OCI-LY3 (cell line): ENCODE data around the gene PLA1A.

Experiments used
- H2AFZ ChIP-seq: fragments of 200-600, 300-600 bp; shearing (Covaris generic); 2 replicates; pipeline ENCODE4 v1.6.0; 2014; ENCODE audit warnings: antibody characterized with exemption, low read depth, low read length
- H3K27ac ChIP-seq: fragments of 200-600, 300-600 bp; sonication (generic); 2 replicates; pipeline ENCODE4 v1.5.1; 2014; ENCODE audit warnings: mild to moderate bottlenecking, low read length, moderate library complexity, mixed read lengths
- H3K27me3 ChIP-seq: fragments of 200-600, 300-600 bp; sonication (generic); 2 replicates; pipeline ENCODE4 v1.6.1; 2014; ENCODE audit warnings: low read depth, low read length, mixed read lengths
- H3K36me3 ChIP-seq: fragments of 200-600, 300-600 bp; sonication (generic); replicated peaks from 2 replicates; pipeline ENCODE3; 2014; ENCODE audit warnings: low read depth, low read length, mixed read lengths
- H3K4me1 ChIP-seq: fragments of 300-600, 200-600 bp; sonication (generic); 2 replicates; pipeline ENCODE4 v1.6.1; 2014; ENCODE audit warnings: low read length, mixed read lengths
- H3K4me2 ChIP-seq: fragments of 200-600, 300-600 bp; sonication (generic); 2 replicates; pipeline ENCODE4 v1.6.1; 2014; ENCODE audit warnings: low read length, mixed read lengths
- H3K4me3 ChIP-seq: fragments of 300-600, 200-600 bp; sonication (generic); 2 replicates; pipeline ENCODE4 v1.5.1; 2014; ENCODE audit warnings: antibody characterized with exemption, mild to moderate bottlenecking, low read length, moderate library complexity
- H3K79me2 ChIP-seq: fragments of 300-600, 200-600 bp; shearing (Covaris generic); 2 replicates; pipeline ENCODE4 v1.6.1; 2014; ENCODE audit warnings: mild to moderate bottlenecking, low read length, mixed read lengths
- H3K9ac ChIP-seq: fragments of 300-600, 200-600 bp; shearing (Covaris generic); 2 replicates; pipeline ENCODE4 v1.6.0; 2014; ENCODE audit warnings: mild to moderate bottlenecking, low read length, moderate library complexity
- H3K9me3 ChIP-seq: fragments of 200-600, 300-600 bp; shearing (Covaris generic); 2 replicates; pipeline ENCODE4 v1.6.1; 2014; ENCODE audit warnings: low read length, mixed read lengths; ENCODE audit not compliant: insufficient read depth
- H4K20me1 ChIP-seq: fragments of 200-600, 300-600 bp; sonication (generic); 2 replicates; pipeline ENCODE4 v1.6.1; 2016; ENCODE audit warnings: low read length, mixed read lengths; ENCODE audit not compliant: insufficient read depth
- EZH2phosphoT487 ChIP-seq: fragments of 200-600 bp; shearing (Covaris generic); IDR thresholded peaks from 2 replicates; pipeline ENCODE4 v1.6.1; 2018; ENCODE audit warnings: antibody characterized with exemption, mixed run types, low read depth
- TF ChIP-seq, protein P1 (sequence below): fragments of 200-600, 300-600 bp; sonication (generic); IDR thresholded peaks from 2 replicates; pipeline ENCODE4 v1.5.1; 2014; ENCODE audit warnings: antibody characterized with exemption, low read length, low read depth

PLA1A gene

DNA sequence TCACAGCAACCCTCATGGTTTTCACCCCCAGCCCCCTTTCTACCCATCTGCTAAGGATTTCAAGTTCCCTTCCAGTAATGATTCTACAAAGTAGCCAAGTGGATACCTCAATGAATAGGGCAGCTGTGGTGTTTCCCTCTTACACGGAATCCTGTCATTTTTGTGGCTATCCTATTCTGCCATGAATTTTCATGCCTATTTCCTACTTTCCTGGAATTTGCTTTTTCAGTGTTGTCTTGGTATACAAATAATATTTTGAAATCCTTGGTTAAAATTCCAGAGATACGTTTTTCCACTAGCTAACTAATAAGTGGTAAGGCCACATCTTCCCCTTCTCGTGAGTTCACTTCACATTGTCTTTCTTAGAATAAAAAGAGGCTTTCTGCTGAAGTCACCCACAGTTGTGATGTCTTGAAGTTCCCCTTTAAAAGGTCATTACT is 10.9 kb upstream of the PLA1A start:
- H3K4me1 ChIP-seq, result peaks cover 26% of the 10 kb centered on the region
- peaks cover 66% of the 10 kb centered on the region for H3K36me3 ChIP-seq
- no peaks in the 10 kb centered on the region for H4K20me1 ChIP-seq
- TF ChIP-seq, protein P1, sequence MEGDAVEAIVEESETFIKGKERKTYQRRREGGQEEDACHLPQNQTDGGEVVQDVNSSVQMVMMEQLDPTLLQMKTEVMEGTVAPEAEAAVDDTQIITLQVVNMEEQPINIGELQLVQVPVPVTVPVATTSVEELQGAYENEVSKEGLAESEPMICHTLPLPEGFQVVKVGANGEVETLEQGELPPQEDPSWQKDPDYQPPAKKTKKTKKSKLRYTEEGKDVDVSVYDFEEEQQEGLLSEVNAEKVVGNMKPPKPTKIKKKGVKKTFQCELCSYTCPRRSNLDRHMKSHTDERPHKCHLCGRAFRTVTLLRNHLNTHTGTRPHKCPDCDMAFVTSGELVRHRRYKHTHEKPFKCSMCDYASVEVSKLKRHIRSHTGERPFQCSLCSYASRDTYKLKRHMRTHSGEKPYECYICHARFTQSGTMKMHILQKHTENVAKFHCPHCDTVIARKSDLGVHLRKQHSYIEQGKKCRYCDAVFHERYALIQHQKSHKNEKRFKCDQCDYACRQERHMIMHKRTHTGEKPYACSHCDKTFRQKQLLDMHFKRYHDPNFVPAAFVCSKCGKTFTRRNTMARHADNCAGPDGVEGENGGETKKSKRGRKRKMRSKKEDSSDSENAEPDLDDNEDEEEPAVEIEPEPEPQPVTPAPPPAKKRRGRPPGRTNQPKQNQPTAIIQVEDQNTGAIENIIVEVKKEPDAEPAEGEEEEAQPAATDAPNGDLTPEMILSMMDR, result no peak
- TF ChIP-seq EZH2phosphoT487, result no peak
- H3K27ac ChIP-seq, result no peak overlapping the region
- no peaks in the 10 kb centered on the region for H3K27me3 ChIP-seq
- no peaks in the 10 kb centered on the region for H3K9me3 ChIP-seq
- no peak overlapping the region for H2AFZ ChIP-seq
- no peak overlapping the region for H3K4me2 ChIP-seq
- 0 out of 2 replicates have a peak, but pooled peaks cover 3% of the 10 kb centered on the region for H3K79me2 ChIP-seq
- no peak overlapping the region for H3K9ac ChIP-seq
- H3K4me3 ChIP-seq, result no peak overlapping the region

- Histone ChIP-seq H3K4me1 (peaks cover 26% of the 10 kb centered on the region), H2AFZ (no peak overlapping the region), H3K27ac (no peak overlapping the region), H3K36me3 (peaks cover 62% of the 10 kb centered on the region), H3K27me3 (no peaks in the 10 kb centered on the region), H3K79me2 (no peaks in the 10 kb centered on the region), H3K4me2 (peak overlapping the region; percentile 44), H4K20me1 (no peaks in the 10 kb centered on the region), H3K9me3 (no peaks in the 10 kb centered on the region), H3K4me3 (no peak overlapping the region), H3K9ac (no peak overlapping the region)
- TF ChIP-seq EZH2phosphoT487, result no peak
- TF ChIP-seq, protein P1, result no peak
Observed at GRCh38 chr3:119588112-119588511, 9.6 kb upstream of the PLA1A start.

- no peak for TF ChIP-seq EZH2phosphoT487
- TF ChIP-seq, protein P1, result no peak
- no peaks in the 10 kb centered on the region for H3K27me3 ChIP-seq
- no peak overlapping the region for H3K27ac ChIP-seq
- no peak overlapping the region for H2AFZ ChIP-seq
- H4K20me1 ChIP-seq, result no peaks in the 10 kb centered on the region
- no peaks in the 10 kb centered on the region for H3K79me2 ChIP-seq
- H3K9ac ChIP-seq, result no peak overlapping the region
- H3K4me1 ChIP-seq, result peaks cover 35% of the 10 kb centered on the region
- H3K4me2 ChIP-seq, result no peak overlapping the region
- H3K9me3 ChIP-seq, result no peaks in the 10 kb centered on the region
- no peak overlapping the region for H3K4me3 ChIP-seq
- peaks cover 62% of the 10 kb centered on the region for H3K36me3 ChIP-seq
Observed at GRCh38 chr3:119589102-119589773, 8.4 kb upstream of the PLA1A start.

DNA sequence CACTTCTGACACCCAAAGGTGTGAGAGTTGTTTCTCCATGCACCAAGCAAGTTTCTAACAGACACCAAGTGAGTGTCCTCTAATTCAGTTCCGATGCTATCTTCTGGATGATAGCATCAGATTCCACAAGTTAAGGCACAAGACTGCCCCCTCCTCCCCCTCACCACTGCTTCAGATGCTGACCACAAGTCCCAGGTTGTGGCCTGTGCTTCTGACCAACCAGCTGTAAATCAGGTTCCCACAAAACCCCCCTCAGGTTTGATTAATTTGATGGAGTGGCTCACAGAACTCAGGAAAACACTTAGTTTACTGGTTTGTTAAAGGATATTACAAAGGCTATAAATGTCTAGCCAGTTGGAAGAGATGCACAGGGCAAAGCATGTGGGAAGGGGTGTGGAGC is 7.0 kb upstream of the PLA1A start:
- no peaks in the 10 kb centered on the region for H4K20me1 ChIP-seq
- H3K4me2 ChIP-seq, result no peak overlapping the region
- no peak overlapping the region for H3K9ac ChIP-seq
- peaks cover 40% of the 10 kb centered on the region for H3K4me1 ChIP-seq
- no peak overlapping the region for H3K4me3 ChIP-seq
- H3K27me3 ChIP-seq, result no peaks in the 10 kb centered on the region
- no peak overlapping the region for H2AFZ ChIP-seq
- TF ChIP-seq, protein P1, result no peak
- no peak for TF ChIP-seq EZH2phosphoT487
- no peaks in the 10 kb centered on the region for H3K79me2 ChIP-seq
- peaks cover 54% of the 10 kb centered on the region for H3K36me3 ChIP-seq
- no peaks in the 10 kb centered on the region for H3K9me3 ChIP-seq
- H3K27ac ChIP-seq, result no peak overlapping the region
